Coronary artery (tissue), 2 donors: ENCODE measurements around the gene ATP5MC3.

Experiments used
- DNase-seq: peaks from one replicate; pipeline ENCODE4 v3.0.0-alpha.2; 2017; ENCODE audit warnings: low spot score
- H3K27ac ChIP-seq, 2 donors: fragments of 200-600 bp; sonication (generic); one replicate each; pipeline ENCODE4 v1.5.1; 2016 to 2019
- H3K4me3 ChIP-seq: fragments of 200-600 bp; sonication (generic); 2 replicates; pipeline ENCODE4 v1.5.1; 2016; ENCODE audit warnings: mild to moderate bottlenecking, moderate library complexity
- TF ChIP-seq, protein P1 (sequence below): fragments of 200-600 bp; sonication (generic); IDR thresholded peaks from one replicate; pipeline ENCODE4 v1.5.1; 2019; ENCODE audit warnings: antibody characterized with exemption

ATP5MC3 gene

DNA sequence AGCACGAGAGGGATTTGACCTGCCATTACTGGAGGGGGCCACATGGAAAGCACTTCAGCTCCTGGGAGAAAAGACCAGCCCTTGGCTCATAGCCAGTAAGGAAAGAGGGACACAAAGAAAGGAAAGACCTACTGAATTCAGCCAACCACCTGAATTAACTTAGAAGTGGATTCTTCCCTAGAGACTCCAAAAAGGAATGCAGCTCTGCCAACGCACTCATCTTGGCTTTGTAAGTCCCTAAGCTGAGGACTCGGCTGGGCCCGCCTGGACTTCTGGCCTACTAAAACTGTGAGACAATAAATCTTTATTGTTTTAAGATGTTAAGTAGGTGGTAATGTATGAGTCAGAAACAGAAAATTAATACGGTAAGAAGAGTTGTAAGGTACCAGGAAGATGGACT lies 25.0 kb downstream of the ATP5MC3 start:
- H3K27ac ChIP-seq: no peak overlapping the region
- DNase-seq: no peak
- no peak overlapping the region for H3K4me3 ChIP-seq
- TF ChIP-seq, protein P1, sequence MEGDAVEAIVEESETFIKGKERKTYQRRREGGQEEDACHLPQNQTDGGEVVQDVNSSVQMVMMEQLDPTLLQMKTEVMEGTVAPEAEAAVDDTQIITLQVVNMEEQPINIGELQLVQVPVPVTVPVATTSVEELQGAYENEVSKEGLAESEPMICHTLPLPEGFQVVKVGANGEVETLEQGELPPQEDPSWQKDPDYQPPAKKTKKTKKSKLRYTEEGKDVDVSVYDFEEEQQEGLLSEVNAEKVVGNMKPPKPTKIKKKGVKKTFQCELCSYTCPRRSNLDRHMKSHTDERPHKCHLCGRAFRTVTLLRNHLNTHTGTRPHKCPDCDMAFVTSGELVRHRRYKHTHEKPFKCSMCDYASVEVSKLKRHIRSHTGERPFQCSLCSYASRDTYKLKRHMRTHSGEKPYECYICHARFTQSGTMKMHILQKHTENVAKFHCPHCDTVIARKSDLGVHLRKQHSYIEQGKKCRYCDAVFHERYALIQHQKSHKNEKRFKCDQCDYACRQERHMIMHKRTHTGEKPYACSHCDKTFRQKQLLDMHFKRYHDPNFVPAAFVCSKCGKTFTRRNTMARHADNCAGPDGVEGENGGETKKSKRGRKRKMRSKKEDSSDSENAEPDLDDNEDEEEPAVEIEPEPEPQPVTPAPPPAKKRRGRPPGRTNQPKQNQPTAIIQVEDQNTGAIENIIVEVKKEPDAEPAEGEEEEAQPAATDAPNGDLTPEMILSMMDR: no peak

DNA sequence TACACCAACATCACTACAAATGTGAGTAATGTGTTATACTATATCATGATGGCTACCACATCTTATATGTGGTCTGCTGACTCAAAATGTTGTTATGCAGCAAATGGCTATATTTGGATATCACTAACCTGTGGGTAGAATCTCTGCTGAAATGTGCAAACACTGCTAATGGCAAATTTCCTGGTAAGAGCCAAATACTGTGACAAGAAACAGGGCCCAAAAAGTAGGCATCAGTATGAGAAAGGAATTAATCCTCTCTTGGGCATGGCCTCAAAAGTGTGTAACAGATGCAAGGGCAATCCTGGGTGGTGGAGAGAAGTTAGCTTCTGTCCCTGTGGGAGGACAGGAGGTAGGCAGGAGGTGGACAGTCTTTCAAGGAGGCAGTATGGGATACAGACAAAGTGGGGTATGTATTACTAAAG lies 26.8 kb downstream of the ATP5MC3 start:
- no peak for DNase-seq
- TF ChIP-seq, protein P1: no peak
- H3K27ac ChIP-seq: no peak overlapping the region
- H3K4me3 ChIP-seq: no peak overlapping the region

DNA sequence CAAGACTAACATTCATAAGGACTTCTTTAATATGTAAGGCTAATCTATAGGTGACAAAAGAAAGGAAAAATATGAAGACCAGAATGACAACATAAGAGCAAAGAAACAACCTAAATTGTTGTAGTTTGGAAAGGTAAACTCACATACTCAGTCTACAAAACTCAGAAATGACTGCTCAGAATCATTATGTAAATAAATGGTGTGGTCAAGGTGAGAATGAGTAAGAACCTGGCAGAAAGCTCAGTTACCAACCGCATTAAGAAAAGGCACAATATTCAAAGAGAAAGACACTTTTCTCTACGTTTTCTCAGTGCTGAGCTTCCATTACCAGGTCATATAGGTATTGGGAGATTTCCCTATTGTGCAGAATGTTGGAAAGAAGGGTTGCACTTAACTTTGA lies 29.3 kb downstream of the ATP5MC3 start:
- no peak for DNase-seq
- H3K4me3 ChIP-seq: no peak overlapping the region
- H3K27ac ChIP-seq: no peak overlapping the region
- TF ChIP-seq, protein P1: no peak

DNA sequence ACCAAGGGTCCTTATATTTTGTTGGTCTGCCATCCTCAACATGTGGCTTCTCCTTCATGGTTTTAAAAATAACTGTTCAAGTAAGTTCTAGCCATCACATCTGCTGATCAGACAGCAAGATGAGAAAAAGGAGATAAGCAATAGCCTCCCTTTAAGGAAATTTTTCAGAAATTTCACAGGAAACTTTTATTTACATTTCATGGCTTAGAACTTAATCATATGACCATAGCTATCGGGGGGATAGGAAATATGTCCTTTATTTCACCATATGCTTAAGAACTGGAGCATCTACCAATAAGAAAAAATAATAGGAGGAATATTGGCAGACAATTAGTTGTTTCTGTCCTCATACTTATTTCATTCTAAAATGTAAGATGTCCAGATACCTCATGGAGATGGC lies 29.7 kb downstream of the ATP5MC3 start:
- no peak overlapping the region for H3K4me3 ChIP-seq
- H3K27ac ChIP-seq: no peak overlapping the region
- DNase-seq: no peak
- TF ChIP-seq, protein P1: no peak

DNA sequence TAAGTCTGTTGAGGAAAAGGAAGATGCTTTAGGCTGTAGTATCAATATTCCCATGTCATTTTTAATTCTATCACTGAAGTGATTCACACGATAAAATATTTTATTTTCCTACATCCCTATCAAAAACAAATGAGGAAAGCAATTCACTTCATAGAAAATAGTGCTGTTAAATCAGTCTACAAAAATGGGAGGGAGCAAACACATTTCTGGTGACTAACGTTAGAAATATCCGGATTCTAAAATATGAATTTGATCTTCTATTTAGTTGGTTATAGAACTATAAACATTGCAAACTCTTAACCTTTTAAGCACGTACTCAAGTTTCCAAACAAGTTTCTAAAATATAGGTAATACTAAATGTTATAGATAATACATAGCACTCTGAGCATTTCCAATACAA lies 34.3 kb downstream of the ATP5MC3 start:
- H3K4me3 ChIP-seq: no peak overlapping the region
- TF ChIP-seq, protein P1: no peak

DNA sequence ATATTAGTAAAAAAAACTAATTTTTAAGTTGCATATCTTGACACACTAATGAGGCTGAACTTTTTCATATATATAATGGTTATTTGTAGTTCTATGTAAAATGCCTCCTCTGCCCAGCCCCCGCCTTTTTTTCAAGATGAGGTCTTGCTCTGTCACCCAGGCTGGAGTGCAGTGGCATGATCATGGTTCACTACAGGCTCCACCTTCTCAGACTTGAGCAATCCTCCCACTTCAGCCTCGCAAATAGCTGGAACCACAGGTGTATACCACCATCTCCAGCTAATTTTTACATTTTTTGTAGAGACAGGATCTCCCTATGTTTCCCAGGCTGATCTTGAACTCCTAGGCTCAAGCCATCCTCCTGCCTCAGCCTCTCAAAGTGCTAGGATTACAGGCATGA lies 37.8 kb downstream of the ATP5MC3 start:
- no peak overlapping the region for H3K4me3 ChIP-seq
- DNase-seq: no peak
- TF ChIP-seq, protein P1: no peak
- no peak overlapping the region for H3K27ac ChIP-seq

More for the DNA sequence above, 34.3 kb downstream of the ATP5MC3 start:
- DNase-seq: no peak
- no peak overlapping the region for H3K27ac ChIP-seq

DNA sequence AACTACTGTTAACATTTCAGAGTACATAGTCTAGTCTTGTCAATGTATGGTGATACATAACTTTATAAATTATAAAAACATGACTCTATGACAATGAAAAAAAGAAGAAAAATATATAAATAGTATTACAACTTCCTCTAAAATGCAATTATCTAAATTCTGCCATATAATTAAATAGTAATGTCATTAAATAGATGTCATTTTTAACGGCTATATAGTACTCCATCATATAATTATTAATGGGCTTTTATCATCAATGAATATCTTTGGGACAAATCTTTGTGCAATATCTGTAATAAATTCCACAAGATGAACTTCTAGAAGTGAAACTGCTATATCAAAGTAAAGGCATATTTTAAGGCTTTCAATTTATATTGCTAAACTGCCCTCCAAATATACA lies 38.3 kb downstream of the ATP5MC3 start:
- Histone ChIP-seq H3K27ac (no peak overlapping the region), H3K4me3 (no peak overlapping the region)
- no peak for DNase-seq
- TF ChIP-seq, protein P1: no peak
